ENCODE measurements around the gene RBMS3. TPM values are rescaled to one million over a fixed set of nuclear protein-coding genes. Genes with fewer than 3 reads are reported as not detected.

The RBMS3 gene
- total RNA-seq, 1 experiment from 2014 or later, result 8.7 TPM

GRCh38 chr3:29731050-29731449, 450.2 kb downstream of the RBMS3 start (continued):
- no peak for TF ChIP-seq ZMAT4 (CRISPR knock-in tag; IDR thresholded peaks at IDR 0.05)
- TF ChIP-seq NR1H2 (CRISPR knock-in tag; IDR thresholded peaks at IDR 0.05), result no peak
- TF ChIP-seq HMGXB4 (CRISPR knock-in tag; IDR thresholded peaks at IDR 0.05), result no peak
- no peak for TF ChIP-seq NFYB (CRISPR knock-in tag; conservative IDR thresholded peaks at IDR 0.05; ENCODE audit: low read depth)
- no peak for TF ChIP-seq IRF1 (CRISPR knock-in tag; IDR thresholded peaks at IDR 0.05)
- no peak for TF ChIP-seq SMAD3 (CRISPR knock-in tag; IDR thresholded peaks at IDR 0.05; ENCODE audit: borderline replicate concordance)

- Mint-ChIP-seq H3K9me3 (peaks cover 4% of the 10 kb centered on the region; the same call in 1 of the 2 replicates), H3K27me3 (ENCODE audit: low read depth) (no peaks in the 10 kb centered on the region), H3K4me3 (no peak overlapping the region), H3K27ac (no peak overlapping the region), H3K36me3 (no peaks in the 10 kb centered on the region), H3K4me1 (peaks cover 50% of the 10 kb centered on the region)
- POLR2A ChIA-PET, result no interaction called here
- ATAC-seq, result no peak
- no peak for DNase-seq (ENCODE audit: low spot score)
- TF ChIP-seq SMAD4 (CRISPR knock-in tag; IDR thresholded peaks at IDR 0.05), result no peak
- no peak for TF ChIP-seq ZNF512 (CRISPR knock-in tag; IDR thresholded peaks at IDR 0.05; ENCODE audit: borderline replicate concordance)
- no peak for TF ChIP-seq ZNF416 (CRISPR knock-in tag; IDR thresholded peaks at IDR 0.05)
- no peak for TF ChIP-seq ZNF281 (CRISPR knock-in tag; IDR thresholded peaks at IDR 0.05)
- TF ChIP-seq NR1H2 (CRISPR knock-in tag; IDR thresholded peaks at IDR 0.05), result no peak
- no peak for TF ChIP-seq RORB (CRISPR knock-in tag; IDR thresholded peaks at IDR 0.05)
- TF ChIP-seq FOXJ3 (CRISPR knock-in tag; IDR thresholded peaks at IDR 0.05; ENCODE audit: borderline replicate concordance), result no peak
- TF ChIP-seq ZSCAN18 (CRISPR knock-in tag; IDR thresholded peaks at IDR 0.05), result no peak
- no peak for TF ChIP-seq E2F4 (CRISPR knock-in tag; IDR thresholded peaks at IDR 0.05; ENCODE audit: borderline replicate concordance, low read depth)
- CTCF ChIA-PET, result no interaction called here
Measured at GRCh38 chr3:29741231-29741630, 460.4 kb downstream of the RBMS3 start.

Data from WTC11 (cell line).